OCI-LY1 (cell line): ENCODE measurements around the gene PIANP.

Experiments
- H2AFZ ChIP-seq: fragments of 200-600 bp; sonication (generic), shearing (Covaris generic); 2 replicates; pipeline ENCODE4 v1.6.0; 2014; ENCODE audit warnings: antibody characterized with exemption, mild to moderate bottlenecking, low read length
- H3F3A ChIP-seq: fragments of 200-600 bp; sonication (generic), shearing (Covaris generic); 2 replicates; pipeline ENCODE4 v1.6.0; 2014; ENCODE audit warnings: mild to moderate bottlenecking, antibody characterized with exemption, low read length, moderate library complexity; ENCODE audit not compliant: insufficient read depth
- H3K27ac ChIP-seq: fragments of 200-600 bp; sonication (generic); 2 replicates; pipeline ENCODE4 v1.5.1; 2014; ENCODE audit warnings: low read length, mixed run types, mild to moderate bottlenecking, low read depth; ENCODE audit not compliant: poor library complexity, severe bottlenecking
- H3K27me3 ChIP-seq: fragments of 200-600 bp; sonication (generic); 2 replicates; pipeline ENCODE4 v1.6.0; 2014; ENCODE audit warnings: antibody characterized with exemption, mild to moderate bottlenecking, low read length, moderate library complexity; ENCODE audit not compliant: insufficient read depth
- H3K36me3 ChIP-seq: fragments of 200-600 bp; sonication (generic); 2 replicates; pipeline ENCODE4 v1.6.1; 2014; ENCODE audit warnings: mild to moderate bottlenecking, antibody characterized with exemption, low read length, moderate library complexity, mixed read lengths; ENCODE audit not compliant: insufficient read depth
- H3K4me1 ChIP-seq: fragments of 200-600 bp; sonication (generic); 2 replicates; pipeline ENCODE4 v1.5.1; 2014; ENCODE audit warnings: mild to moderate bottlenecking, low read length, moderate library complexity; ENCODE audit not compliant: insufficient read depth, severe bottlenecking
- H3K4me2 ChIP-seq: fragments of 200-600 bp; sonication (generic), shearing (Covaris generic); 2 replicates; pipeline ENCODE4 v1.6.1; 2014; ENCODE audit warnings: low read length
- H3K4me3 ChIP-seq: fragments of 200-600 bp; sonication (generic); 2 replicates; pipeline ENCODE4 v1.5.1; 2014; ENCODE audit warnings: low read length, low read depth, mild to moderate bottlenecking, mixed read lengths; ENCODE audit not compliant: poor library complexity, severe bottlenecking
- H3K79me2 ChIP-seq: fragments of 200-600 bp; shearing (Covaris generic); 2 replicates; pipeline ENCODE4 v1.6.1; 2016; ENCODE audit warnings: mixed run types, low read length, mixed read lengths; ENCODE audit not compliant: insufficient read depth
- H3K9ac ChIP-seq: fragments of 200-600 bp; sonication (generic), shearing (Covaris generic); 2 replicates; pipeline ENCODE4 v1.6.1; 2014; ENCODE audit warnings: mild to moderate bottlenecking, low read length, mixed read lengths
- H3K9me2 ChIP-seq: fragments of 200-600 bp; sonication (generic), shearing (Covaris generic); 2 replicates; pipeline ENCODE4 v1.6.1; 2014; ENCODE audit warnings: low read depth, mild to moderate bottlenecking, low read length, mixed read lengths
- H3K9me3 ChIP-seq: fragments of 200-600 bp; shearing (Covaris generic); 2 replicates; pipeline ENCODE4 v1.6.1; 2014; ENCODE audit warnings: low read length, mixed read lengths
- H4K20me1 ChIP-seq: fragments of 200-600 bp; sonication (generic), shearing (Covaris generic); 2 replicates; pipeline ENCODE4 v1.6.0; 2016; ENCODE audit warnings: mild to moderate bottlenecking, low read length; ENCODE audit not compliant: insufficient read depth
- CTCF ChIP-seq: fragments of 200-600 bp; sonication (generic), shearing (Covaris generic); IDR thresholded peaks from 2 replicates; pipeline ENCODE4 v1.5.1; 2017; ENCODE audit warnings: mild to moderate bottlenecking, antibody characterized with exemption, low read length, moderate library complexity, mixed read lengths
- EZH2 ChIP-seq: fragments of 200-600 bp; sonication (generic), shearing (Covaris generic); IDR thresholded peaks from 2 replicates; pipeline ENCODE4 v1.8.0; 2017; ENCODE audit warnings: borderline replicate concordance, mixed run types, mild to moderate bottlenecking, antibody characterized with exemption, low read length, moderate library complexity, mixed read lengths

The PIANP gene

DNA sequence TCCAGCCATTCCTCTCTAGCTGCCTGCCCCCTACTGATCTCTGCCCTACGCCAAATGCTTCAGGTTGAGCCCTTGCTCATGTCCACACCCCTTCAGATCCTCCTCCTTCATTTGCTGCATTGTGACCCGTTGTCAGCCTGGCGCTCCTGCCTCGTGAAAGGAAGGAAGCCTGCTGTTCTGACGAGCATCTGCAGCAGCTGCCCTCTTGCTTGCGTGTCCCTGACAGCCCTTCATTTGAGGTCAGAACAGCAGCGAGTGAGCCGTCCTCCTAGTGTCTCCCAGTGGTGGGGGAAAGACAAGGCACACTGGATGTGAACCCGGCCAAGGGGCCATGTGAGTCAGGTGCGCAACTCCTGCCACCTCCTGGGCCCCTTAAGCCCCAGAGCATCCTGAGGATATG is 3.0 kb upstream of the PIANP start:
- no peak for TF ChIP-seq EZH2
- TF ChIP-seq CTCF = no peak
- Histone ChIP-seq H3K36me3 (no peaks in the 10 kb centered on the region), H3K4me1 (peaks cover 11% of the 10 kb centered on the region), H2AFZ (no peak overlapping the region), H4K20me1 (no peaks in the 10 kb centered on the region), H3K9me2 (no peaks in the 10 kb centered on the region), H3K27me3 (peaks cover 20% of the 10 kb centered on the region; the same call in 1 of the 2 replicates), H3K4me2 (no peak overlapping the region; the same call in 1 of the 2 replicates), H3K4me3 (no peak overlapping the region), H3K9ac (no peak overlapping the region), H3K9me3 (no peaks in the 10 kb centered on the region), H3K27ac (no peak overlapping the region), H3F3A (no peaks in the 10 kb centered on the region), H3K79me2 (no peaks in the 10 kb centered on the region)

- Histone ChIP-seq H3K36me3 (no peaks in the 10 kb centered on the region), H3K27me3 (peaks cover 20% of the 10 kb centered on the region; the same call in 1 of the 2 replicates), H3K4me1 (peaks cover 30% of the 10 kb centered on the region), H4K20me1 (no peaks in the 10 kb centered on the region), H3K4me2 (peak overlapping the region; percentile 67), H2AFZ (no peak overlapping the region), H3K79me2 (no peaks in the 10 kb centered on the region), H3F3A (no peaks in the 10 kb centered on the region), H3K9ac (no peak overlapping the region), H3K9me3 (no peaks in the 10 kb centered on the region), H3K9me2 (no peaks in the 10 kb centered on the region), H3K27ac (no peak overlapping the region), H3K4me3 (peak overlapping the region; percentile 50)
- TF ChIP-seq CTCF = no peak
These were observed 608 bp upstream of the PIANP start for GRCh38 chr12:6701078-6701768.

DNA sequence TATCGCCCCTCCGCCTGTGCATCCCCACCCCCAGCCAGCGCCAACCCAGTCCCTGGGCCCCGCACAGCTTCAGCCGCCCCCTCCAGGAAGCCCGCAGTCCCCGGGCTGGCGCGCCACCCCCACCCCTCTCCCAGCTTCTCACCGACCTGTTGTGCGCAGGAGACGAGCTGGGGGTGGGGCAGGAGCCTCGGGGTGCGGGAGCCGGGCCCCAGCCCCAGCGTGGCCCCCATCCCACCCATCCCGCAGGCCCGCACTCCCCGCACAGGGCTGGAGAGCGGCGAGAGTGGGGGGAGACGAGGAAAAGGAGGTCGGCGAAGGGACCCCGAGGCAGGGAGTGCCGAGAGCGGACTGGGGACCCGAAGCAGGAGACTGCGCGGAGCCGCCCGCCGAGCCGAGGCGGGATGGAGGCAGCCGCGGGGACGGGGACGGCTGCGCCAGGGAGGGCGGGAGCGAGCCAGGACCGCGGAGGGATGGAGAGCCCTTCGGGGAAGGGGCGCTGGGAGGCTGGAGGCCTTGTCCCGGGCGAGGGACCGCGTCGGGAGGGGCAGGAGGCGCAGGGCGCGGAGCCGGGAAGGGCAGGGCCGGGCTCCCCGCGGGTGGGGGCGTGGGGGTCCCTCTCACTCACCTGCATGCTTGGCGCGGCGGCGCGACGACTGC is 498 bp downstream of the PIANP start:
- H3F3A ChIP-seq = no peaks in the 10 kb centered on the region
- H3K36me3 ChIP-seq = no peaks in the 10 kb centered on the region
- peaks cover 20% of the 10 kb centered on the region; the same call in 1 of the 2 replicates for H3K27me3 ChIP-seq
- peak overlapping the region; percentile 67 for H3K4me2 ChIP-seq
- TF ChIP-seq EZH2 (no peak), CTCF (no peak)
- H2AFZ ChIP-seq = no peak overlapping the region
- peak overlapping the region; percentile 50 for H3K4me3 ChIP-seq
- H3K9me2 ChIP-seq = no peaks in the 10 kb centered on the region
- H3K9me3 ChIP-seq = no peaks in the 10 kb centered on the region
- peaks cover 41% of the 10 kb centered on the region for H3K4me1 ChIP-seq
- H3K9ac ChIP-seq = peak overlapping the region; percentile 29; the same call in 1 of the 2 replicates
- no peak overlapping the region for H3K27ac ChIP-seq
- H4K20me1 ChIP-seq = no peaks in the 10 kb centered on the region
- H3K79me2 ChIP-seq = no peaks in the 10 kb centered on the region
